ENCODE measurements around the gene SLC52A3. TPM values are rescaled to one million over a fixed set of nuclear protein-coding genes. Genes with fewer than 3 reads are reported as not detected.

The SLC52A3 gene
- total RNA-seq: 0.12 TPM in 1 of 2 replicates, not detected in the other

DNA sequence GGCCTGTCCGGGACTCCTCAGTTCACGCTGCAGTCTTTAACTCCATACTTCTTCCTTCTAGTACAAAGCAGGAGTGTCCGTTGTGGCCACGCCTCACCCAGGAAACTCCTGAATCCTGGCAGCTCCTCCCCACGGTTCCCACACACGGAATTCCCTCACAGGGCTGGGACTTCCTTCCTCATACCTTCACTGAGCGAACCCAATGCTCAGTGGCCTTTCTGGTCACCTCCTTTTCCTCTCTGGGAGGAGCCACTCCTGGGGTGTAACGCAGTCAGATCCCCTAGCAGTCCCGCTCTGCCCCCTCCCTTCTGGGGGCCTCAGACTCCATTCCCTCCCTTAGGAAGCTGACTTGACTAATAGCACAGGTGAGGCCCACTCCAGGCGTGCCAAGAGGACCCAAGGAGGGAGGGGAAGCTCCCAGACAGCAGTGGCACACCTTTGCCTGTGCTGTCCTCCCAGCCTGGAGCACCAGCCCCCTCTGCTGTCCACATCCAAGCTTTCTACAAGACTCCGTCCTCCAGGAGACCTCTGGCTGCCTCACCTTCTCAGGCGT, at the start of gene SLC52A3:
TSS of gene SLC52A3 (minus strand) at position 75 of the 553 bp plus-strand sequence. CDS start 2,726 bp downstream, outside the sequence.

Other genes with a start within 250 kb of the SLC52A3 start
- gene CSNK2A1, start 224.7 kb downstream of the SLC52A3 start, total RNA-seq: 157 and 188 TPM in 2 replicates
- not detected in 2 replicates for gene TCF15, start 158.2 kb downstream of the SLC52A3 start, total RNA-seq
- 108 and 112 TPM in 2 replicates for gene SRXN1, start 115.3 kb downstream of the SLC52A3 start, total RNA-seq
- gene SCRT2, start 92.7 kb downstream of the SLC52A3 start, total RNA-seq: not detected in 2 replicates
- 4.9 and 6.4 TPM in 2 replicates for gene FAM110A, start 65.2 kb upstream of the SLC52A3 start, total RNA-seq
- not detected in 2 replicates for gene ANGPT4, start 147.8 kb upstream of the SLC52A3 start, total RNA-seq
- not detected in 2 replicates for gene RSPO4, start 233.8 kb upstream of the SLC52A3 start, total RNA-seq

Data from uterine smooth muscle cell (primary cell).